Kidney (tissue), 14 donors: Measurements from ENCODE around the gene ENTPD8. TPM values are rescaled to one million over a fixed set of nuclear protein-coding genes. Genes with fewer than 3 reads are reported as not detected.
A peak's percentile ranks its signal among the peaks of the same experiment; 100 is the strongest.

Experiments used
- DNase-seq, 5 donors: peaks; one replicate each; pipeline ENCODE4 v3.0.0-alpha.2; 2013 to 2020
- FAIRE-seq: peaks from 2 replicates; lab custom pipeline; 2012; peaks lifted over from hg19 to GRCh38; lab: Jason Lieb, UNC
- H3K27ac ChIP-seq, 2 donors: one replicate each; pipeline ENCODE4 v1.7.0; 2013; ENCODE audit warnings: low read depth in 2 of 2, low read length in 2 of 2, inconsistent platforms in 1 of 2
- H3K27me3 ChIP-seq: one replicate; pipeline ENCODE4 v1.7.1; 2013; ENCODE audit warnings: low read length, inconsistent platforms; ENCODE audit not compliant: control insufficient read depth, insufficient read depth
- H3K36me3 ChIP-seq, 3 donors: one replicate each; pipeline versions ENCODE4 v1.7.0 to v1.7.1; 2013; ENCODE audit warnings: low read length in 3 of 3, control low read depth in 1 of 3, inconsistent platforms in 1 of 3; ENCODE audit not compliant: insufficient read depth in 3 of 3, control insufficient read depth in 2 of 3
- H3K4me1 ChIP-seq, 3 donors: one replicate each; pipeline versions ENCODE4 v1.7.0 to v1.7.1; 2013; ENCODE audit warnings: low read length in 3 of 3, inconsistent platforms in 1 of 3, low read depth in 1 of 3; ENCODE audit not compliant: control insufficient read depth in 2 of 3, insufficient read depth in 2 of 3
- H3K4me3 ChIP-seq, 3 donors: one replicate each; pipeline versions ENCODE4 v1.7.0 to v1.8.1; 2013; ENCODE audit warnings: low read length in 3 of 3, control low read depth in 1 of 3, inconsistent platforms in 1 of 3
- H3K9ac ChIP-seq, 3 donors: one replicate each; pipeline versions ENCODE4 v1.7.0 to v1.7.1; 2013; ENCODE audit warnings: low read length in 3 of 3, control low read depth in 1 of 3, inconsistent platforms in 1 of 3
- H3K9me3 ChIP-seq, 3 donors: one replicate each; pipeline versions ENCODE4 v1.7.0 to v1.7.1; 2013; ENCODE audit warnings: low read length in 3 of 3, control low read depth in 1 of 3, inconsistent platforms in 1 of 3; ENCODE audit not compliant: control insufficient read depth in 2 of 3, insufficient read depth in 1 of 3
- intact Hi-C: fragments of 100-400 bp; cut with DNase I; formaldehyde crosslinking; loops from one replicate; pipeline ENCODE4 v1.11.1; 2022
- polyA plus RNA-seq: library from polyadenylated mRNA; stranded (reverse); fragments of 350-450 nt; fragmentation: Illumina TruSeq; extraction: RNeasy Lipid Tissue Mini Kit (QIAGEN cat#74804); gene quantifications from one replicate; pipeline ENCODE4 v1.2.3, GENCODE V29; 2014; ENCODE audit warnings: low read depth, low replicate concordance; ENCODE audit not compliant: insufficient read depth
- total RNA-seq: library from RNA; stranded (reverse); fragmentation: NEBNext Ultra II Directional; extraction: Animal tissue kit (Norgen Biotek cat#: 25700); gene quantifications from one replicate; pipeline ENCODE4 v1.2.1, GENCODE V29; 2021
- TF ChIP-seq, protein P1 (sequence below): IDR thresholded peaks from 3 replicates; pipeline ENCODE4 v1.5.1; 2012; ENCODE audit warnings: mild to moderate bottlenecking, moderate library complexity, borderline replicate concordance; ENCODE audit not compliant: insufficient read depth; ENCODE audit errors: extremely low read depth
- donor health status: control.
- donor health status: control.
- donor health status: control.
- donor health status: control.
- donor health status: control.
- donor health status: DM: yes; HTN: yes; CAD: no.
- donor health status: Normal renal cell carcinoma (clear cell type).

Gene ENTPD8
- total and polyA plus RNA-seq, 2 donors from 2014 or later = 5.0 to 5.2 TPM

DNA sequence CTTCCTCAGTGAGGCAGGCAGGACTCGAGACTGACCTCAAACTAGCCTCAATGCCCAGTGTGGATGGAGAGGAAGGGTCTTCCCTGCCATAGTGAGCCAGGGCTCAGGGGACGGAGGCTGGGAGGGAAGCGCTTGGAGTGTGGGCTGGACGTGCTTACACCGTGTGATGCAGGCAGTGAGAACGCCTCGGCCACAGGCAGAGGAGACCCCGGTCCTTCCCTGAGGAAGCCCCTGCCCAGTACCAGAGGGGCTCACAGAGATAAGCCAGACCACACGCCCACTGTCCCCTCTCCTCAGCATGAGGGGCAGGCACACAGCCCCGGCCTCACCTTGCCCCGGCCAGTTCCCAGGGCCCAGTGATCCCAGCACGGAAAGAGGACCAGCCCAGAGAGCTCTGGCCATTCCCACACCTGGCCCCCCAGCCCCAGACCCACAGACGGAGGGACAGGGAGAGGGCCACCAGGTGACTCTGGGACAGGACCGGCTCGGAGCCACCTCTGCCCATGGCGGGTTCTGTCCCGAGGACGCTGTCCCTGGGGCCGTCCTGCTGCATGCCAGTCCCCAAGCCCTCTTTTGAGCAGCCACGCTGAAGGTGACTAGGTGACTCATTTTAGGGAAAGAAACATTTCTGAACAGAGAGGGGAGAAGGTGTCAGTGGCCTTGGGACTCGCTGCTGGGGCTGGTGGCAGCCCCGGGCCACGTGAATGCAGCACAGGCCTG, 24.0 kb upstream of the ENTPD8 start:
- Histone ChIP-seq H3K4me1 (no peaks in the 10 kb centered on the region), H3K36me3 (no peaks in the 10 kb centered on the region), H3K9me3 (no peaks in the 10 kb centered on the region), H3K27ac (no peak overlapping the region), H3K9ac (no peak overlapping the region), H3K4me3 (no peak overlapping the region), H3K27me3 (no peaks in the 10 kb centered on the region)
- DNase-seq = peak in 2 of 5 donors; percentile 21 to 72
- TF ChIP-seq, protein P1, sequence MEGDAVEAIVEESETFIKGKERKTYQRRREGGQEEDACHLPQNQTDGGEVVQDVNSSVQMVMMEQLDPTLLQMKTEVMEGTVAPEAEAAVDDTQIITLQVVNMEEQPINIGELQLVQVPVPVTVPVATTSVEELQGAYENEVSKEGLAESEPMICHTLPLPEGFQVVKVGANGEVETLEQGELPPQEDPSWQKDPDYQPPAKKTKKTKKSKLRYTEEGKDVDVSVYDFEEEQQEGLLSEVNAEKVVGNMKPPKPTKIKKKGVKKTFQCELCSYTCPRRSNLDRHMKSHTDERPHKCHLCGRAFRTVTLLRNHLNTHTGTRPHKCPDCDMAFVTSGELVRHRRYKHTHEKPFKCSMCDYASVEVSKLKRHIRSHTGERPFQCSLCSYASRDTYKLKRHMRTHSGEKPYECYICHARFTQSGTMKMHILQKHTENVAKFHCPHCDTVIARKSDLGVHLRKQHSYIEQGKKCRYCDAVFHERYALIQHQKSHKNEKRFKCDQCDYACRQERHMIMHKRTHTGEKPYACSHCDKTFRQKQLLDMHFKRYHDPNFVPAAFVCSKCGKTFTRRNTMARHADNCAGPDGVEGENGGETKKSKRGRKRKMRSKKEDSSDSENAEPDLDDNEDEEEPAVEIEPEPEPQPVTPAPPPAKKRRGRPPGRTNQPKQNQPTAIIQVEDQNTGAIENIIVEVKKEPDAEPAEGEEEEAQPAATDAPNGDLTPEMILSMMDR = no peak
- FAIRE-seq = no peak
- intact Hi-C loops = no loop called here

- Histone ChIP-seq H3K4me1 (peaks cover 0 to 4% (median 0%) of the 10 kb centered on the region in 3 donors), H3K27ac (no peak overlapping the region), H3K9me3 (no peaks in the 10 kb centered on the region), H3K9ac (no peak overlapping the region), H3K36me3 (no peaks in the 10 kb centered on the region), H3K4me3 (no peak overlapping the region), H3K27me3 (no peaks in the 10 kb centered on the region)
- DNase-seq (peak in 2 of 5 donors; percentile 35 to 67), FAIRE-seq (no peak)
- TF ChIP-seq, protein P1 = no peak
- intact Hi-C loops = no loop called here
Observed at GRCh38 chr9:137464291-137464999, 23.3 kb upstream of the ENTPD8 start.

- Histone ChIP-seq H3K27ac (no peak overlapping the region), H3K4me3 (no peak overlapping the region), H3K4me1 (peaks cover 0 to 6% (median 0%) of the 10 kb centered on the region in 3 donors), H3K9ac (no peak overlapping the region), H3K36me3 (no peaks in the 10 kb centered on the region), H3K9me3 (no peaks in the 10 kb centered on the region), H3K27me3 (no peaks in the 10 kb centered on the region)
- TF ChIP-seq, protein P1 = no peak
- peak in 1 of 5 donors; percentile 72 for DNase-seq
- no peak for FAIRE-seq
- intact Hi-C loops = no loop called here
Observed at GRCh38 chr9:137463931-137464290, 22.8 kb upstream of the ENTPD8 start.
